Kidney (tissue), 14 donors: ENCODE results near the gene HOXC11. TPM values are rescaled to one million over a fixed set of nuclear protein-coding genes. Genes with fewer than 3 reads are reported as not detected.
A peak's percentile ranks its signal among the peaks of the same experiment; 100 is the strongest.

Experiments
- DNase-seq, 5 donors: peaks; one replicate each; pipeline ENCODE4 v3.0.0-alpha.2; 2013 to 2020
- FAIRE-seq: peaks from 2 replicates; lab custom pipeline; 2012; peaks lifted over from hg19 to GRCh38; lab: Jason Lieb, UNC
- H3K27ac ChIP-seq, 2 donors: one replicate each; pipeline ENCODE4 v1.7.0; 2013; ENCODE audit warnings: low read depth in 2 of 2, low read length in 2 of 2, inconsistent platforms in 1 of 2
- H3K27me3 ChIP-seq: one replicate; pipeline ENCODE4 v1.7.1; 2013; ENCODE audit warnings: low read length, inconsistent platforms; ENCODE audit not compliant: control insufficient read depth, insufficient read depth
- H3K36me3 ChIP-seq, 3 donors: one replicate each; pipeline versions ENCODE4 v1.7.0 to v1.7.1; 2013; ENCODE audit warnings: low read length in 3 of 3, control low read depth in 1 of 3, inconsistent platforms in 1 of 3; ENCODE audit not compliant: insufficient read depth in 3 of 3, control insufficient read depth in 2 of 3
- H3K4me1 ChIP-seq, 3 donors: one replicate each; pipeline versions ENCODE4 v1.7.0 to v1.7.1; 2013; ENCODE audit warnings: low read length in 3 of 3, inconsistent platforms in 1 of 3, low read depth in 1 of 3; ENCODE audit not compliant: control insufficient read depth in 2 of 3, insufficient read depth in 2 of 3
- H3K4me3 ChIP-seq, 3 donors: one replicate each; pipeline versions ENCODE4 v1.7.0 to v1.8.1; 2013; ENCODE audit warnings: low read length in 3 of 3, control low read depth in 1 of 3, inconsistent platforms in 1 of 3
- H3K9ac ChIP-seq, 3 donors: one replicate each; pipeline versions ENCODE4 v1.7.0 to v1.7.1; 2013; ENCODE audit warnings: low read length in 3 of 3, control low read depth in 1 of 3, inconsistent platforms in 1 of 3
- H3K9me3 ChIP-seq, 3 donors: one replicate each; pipeline versions ENCODE4 v1.7.0 to v1.7.1; 2013; ENCODE audit warnings: low read length in 3 of 3, control low read depth in 1 of 3, inconsistent platforms in 1 of 3; ENCODE audit not compliant: control insufficient read depth in 2 of 3, insufficient read depth in 1 of 3
- intact Hi-C: fragments of 100-400 bp; cut with DNase I; formaldehyde crosslinking; loops from one replicate; pipeline ENCODE4 v1.11.1; 2022
- polyA plus RNA-seq: library from polyadenylated mRNA; stranded (reverse); fragments of 350-450 nt; fragmentation: Illumina TruSeq; extraction: RNeasy Lipid Tissue Mini Kit (QIAGEN cat#74804); gene quantifications from one replicate; pipeline ENCODE4 v1.2.3, GENCODE V29; 2014; ENCODE audit warnings: low read depth, low replicate concordance; ENCODE audit not compliant: insufficient read depth
- total RNA-seq: library from RNA; stranded (reverse); fragmentation: NEBNext Ultra II Directional; extraction: Animal tissue kit (Norgen Biotek cat#: 25700); gene quantifications from one replicate; pipeline ENCODE4 v1.2.1, GENCODE V29; 2021
- TF ChIP-seq, protein P1 (sequence below): IDR thresholded peaks from 3 replicates; pipeline ENCODE4 v1.5.1; 2012; ENCODE audit warnings: mild to moderate bottlenecking, moderate library complexity, borderline replicate concordance; ENCODE audit not compliant: insufficient read depth; ENCODE audit errors: extremely low read depth
- donor health status: control.
- donor health status: control.
- donor health status: control.
- donor health status: control.
- donor health status: control.
- donor health status: DM: yes; HTN: yes; CAD: no.
- donor health status: Normal renal cell carcinoma (clear cell type).

Gene HOXC11
- total and polyA plus RNA-seq, 2 donors from 2014 or later, result 0.75 to 1.4 TPM

DNA sequence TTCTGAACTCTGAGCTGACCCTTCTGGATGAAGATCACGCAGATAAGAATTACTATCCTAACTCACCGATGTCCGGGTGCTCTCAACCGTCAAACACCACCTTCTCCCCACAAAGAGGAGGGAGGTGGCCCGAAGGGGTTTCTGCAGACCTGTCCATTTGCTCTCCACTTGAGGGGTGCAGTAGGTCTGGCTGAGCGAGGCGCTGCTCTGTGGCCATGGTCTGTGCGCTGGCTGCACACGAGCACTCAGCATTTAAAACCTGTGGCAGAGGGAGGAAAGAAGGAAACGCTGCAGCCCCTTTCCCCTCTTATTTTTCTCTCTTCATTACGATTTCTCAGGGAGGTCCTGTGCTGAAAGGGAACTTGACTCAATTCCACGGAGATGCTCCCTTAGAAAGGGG lies 35.8 kb upstream of the HOXC11 start:
- no peak overlapping the region for H3K9ac ChIP-seq
- no peak overlapping the region for H3K27ac ChIP-seq
- TF ChIP-seq, protein P1, sequence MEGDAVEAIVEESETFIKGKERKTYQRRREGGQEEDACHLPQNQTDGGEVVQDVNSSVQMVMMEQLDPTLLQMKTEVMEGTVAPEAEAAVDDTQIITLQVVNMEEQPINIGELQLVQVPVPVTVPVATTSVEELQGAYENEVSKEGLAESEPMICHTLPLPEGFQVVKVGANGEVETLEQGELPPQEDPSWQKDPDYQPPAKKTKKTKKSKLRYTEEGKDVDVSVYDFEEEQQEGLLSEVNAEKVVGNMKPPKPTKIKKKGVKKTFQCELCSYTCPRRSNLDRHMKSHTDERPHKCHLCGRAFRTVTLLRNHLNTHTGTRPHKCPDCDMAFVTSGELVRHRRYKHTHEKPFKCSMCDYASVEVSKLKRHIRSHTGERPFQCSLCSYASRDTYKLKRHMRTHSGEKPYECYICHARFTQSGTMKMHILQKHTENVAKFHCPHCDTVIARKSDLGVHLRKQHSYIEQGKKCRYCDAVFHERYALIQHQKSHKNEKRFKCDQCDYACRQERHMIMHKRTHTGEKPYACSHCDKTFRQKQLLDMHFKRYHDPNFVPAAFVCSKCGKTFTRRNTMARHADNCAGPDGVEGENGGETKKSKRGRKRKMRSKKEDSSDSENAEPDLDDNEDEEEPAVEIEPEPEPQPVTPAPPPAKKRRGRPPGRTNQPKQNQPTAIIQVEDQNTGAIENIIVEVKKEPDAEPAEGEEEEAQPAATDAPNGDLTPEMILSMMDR, result no peak
- H3K36me3 ChIP-seq, result no peaks in the 10 kb centered on the region
- peaks cover 82% of the 10 kb centered on the region for H3K27me3 ChIP-seq
- no peaks in the 10 kb centered on the region for H3K9me3 ChIP-seq
- DNase-seq (no peak), FAIRE-seq (no peak)
- H3K4me1 ChIP-seq, result peaks cover 0 to 2% (median 0%) of the 10 kb centered on the region in 3 donors
- intact Hi-C loops, result no loop called here
- H3K4me3 ChIP-seq, result no peak overlapping the region

DNA sequence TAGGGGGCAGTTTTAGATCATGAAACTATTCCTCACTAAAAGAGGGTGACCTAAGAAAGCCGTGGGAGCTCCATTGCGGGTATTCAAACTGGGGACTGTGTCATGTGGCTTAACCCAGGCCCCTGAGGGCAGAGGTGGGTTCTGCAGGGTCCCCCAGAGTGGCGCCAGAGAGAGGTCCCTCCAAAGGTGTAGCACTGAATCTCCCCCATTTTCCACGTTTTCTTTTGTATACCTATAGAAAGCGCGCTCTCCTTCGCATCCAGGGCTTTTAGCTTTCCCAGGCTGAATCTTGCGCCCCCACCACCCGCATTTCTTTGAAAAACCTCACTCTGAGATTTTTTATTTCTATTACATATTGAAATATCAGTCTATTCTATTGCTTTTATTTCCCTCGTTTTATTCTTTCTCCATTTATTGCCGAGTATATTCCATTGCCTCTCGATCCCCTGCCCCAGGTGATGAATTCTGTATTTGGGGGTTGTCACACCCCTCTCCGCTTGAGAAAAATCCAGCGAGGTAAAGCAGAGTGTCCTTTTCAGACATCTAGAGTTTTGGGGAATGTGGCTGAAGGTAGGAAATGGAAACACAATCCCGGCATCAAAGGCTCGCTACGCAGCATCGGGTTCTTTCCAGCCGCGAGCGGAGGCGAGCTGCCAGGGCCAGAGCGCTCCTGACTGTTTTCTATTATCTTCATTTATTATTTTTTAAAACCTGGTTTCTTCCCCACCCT lies 35.2 kb upstream of the HOXC11 start:
- intact Hi-C loops, result no loop called here
- Histone ChIP-seq H3K9ac (no peak overlapping the region), H3K4me1 (peaks cover 0 to 2% (median 0%) of the 10 kb centered on the region in 3 donors), H3K9me3 (no peaks in the 10 kb centered on the region), H3K36me3 (no peaks in the 10 kb centered on the region), H3K4me3 (no peak overlapping the region), H3K27me3 (peaks cover 80% of the 10 kb centered on the region), H3K27ac (no peak overlapping the region)
- FAIRE-seq, result no peak
- DNase-seq, result peak in 1 of 5 donors; percentile 35
- TF ChIP-seq, protein P1, result no peak

DNA sequence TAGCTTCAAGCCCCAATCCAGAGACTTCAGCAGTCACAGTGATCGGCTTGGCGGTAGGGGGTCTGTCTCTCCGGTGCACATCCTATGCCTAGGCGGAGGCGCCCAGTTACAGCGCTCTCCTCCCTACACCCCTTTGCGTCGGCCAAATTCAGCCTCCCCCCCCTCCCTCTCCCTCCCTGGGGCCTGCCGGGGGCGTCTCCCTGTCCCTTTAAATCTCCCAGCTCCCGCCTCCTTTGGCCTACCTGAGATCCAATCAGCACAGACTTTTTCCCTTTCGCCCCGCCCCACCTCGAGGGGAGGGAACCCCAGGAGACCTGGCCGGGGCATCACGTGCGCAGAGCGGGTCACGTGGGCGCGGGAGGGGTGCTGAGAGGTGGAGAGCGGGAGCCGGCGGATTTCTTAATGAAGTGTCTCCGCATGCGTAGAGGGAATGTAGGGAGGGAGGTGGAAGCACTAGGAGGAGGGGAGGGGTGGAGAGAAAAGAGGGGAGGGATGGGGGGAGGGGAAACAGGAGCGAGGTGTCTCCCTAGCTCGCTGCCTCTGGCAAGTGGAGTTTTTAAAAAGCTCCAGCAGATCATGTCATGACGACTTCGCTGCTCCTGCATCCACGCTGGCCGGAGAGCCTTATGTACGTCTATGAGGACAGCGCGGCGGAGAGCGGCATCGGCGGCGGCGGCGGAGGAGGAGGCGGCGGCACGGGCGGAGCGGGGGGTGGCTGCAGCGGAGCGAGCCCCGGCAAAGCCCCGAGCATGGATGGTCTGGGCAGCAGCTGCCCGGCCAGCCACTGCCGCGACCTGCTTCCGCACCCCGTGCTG lies 34.4 kb upstream of the HOXC11 start, which contains the start of gene HOXC13:
HOXC13 (plus strand) TSS at position 506 of the 815 bp plus-strand sequence; CDS start at position 582, 76 bp downstream.
- Histone ChIP-seq H3K4me3 (no peak within 1 kb of the TSS), H3K27me3 (peaks cover 80% of the 10 kb centered on the region), H3K4me1 (peaks cover 0 to 2% (median 0%) of the 10 kb centered on the region in 3 donors), H3K9me3 (no peaks in the 10 kb centered on the region), H3K9ac (no peak within 1 kb of the TSS), H3K36me3 (no peaks in the 10 kb centered on the region), H3K27ac (no peak within 1 kb of the TSS)
- DNase-seq (peak; percentile 93 to 97 (median 97)), FAIRE-seq (no peak)
- TF ChIP-seq, protein P1, result no peak
- intact Hi-C loops, result no loop called here
